IMR-90 (cell line): ENCODE measurements around the gene SPON1. TPM values are rescaled to one million over a fixed set of nuclear protein-coding genes. Genes with fewer than 3 reads are reported as not detected.

ENCODE experiments used
- ATAC-seq: fragments of 200-7000 bp; cut with Tn5 transposase; 2 replicates; pipeline ENCODE4 v1.9.1; 2020; ENCODE audit warnings: low read depth, mild to moderate bottlenecking, moderate library complexity
- BruUV-seq: library from RNA; stranded (reverse); fragments of 400-500 nt; replicated peaks from 2 replicates; lab custom pipeline; 2021; lab: Mats Ljungman, UMichigan
- CTCF ChIA-PET: fragments of 300-600 bp; formaldehyde crosslinking; extraction: SDS; loops from one replicate; lab custom pipeline; 2021; ENCODE audit warnings: antibody characterized with exemption; lab: Yijun Ruan, JAX
- POLR2A ChIA-PET: fragments of 300-600 bp; sonication (Branson Sonifier 250); formaldehyde crosslinking; loops from one replicate; lab custom pipeline; 2022; ENCODE audit warnings: antibody characterized with exemption; ENCODE audit not compliant: unreplicated experiment; lab: Charles Lee
- DNase-seq: peaks from one replicate; pipeline ENCODE4 v3.0.0; 2013
- H2AFZ ChIP-seq: replicated peaks from 2 replicates; pipeline ENCODE3; 2013; ENCODE audit warnings: low read length, mild to moderate bottlenecking; ENCODE audit not compliant: poor library complexity
- H2AK5ac ChIP-seq: 2 replicates; pipeline ENCODE4 v1.6.1; 2013; ENCODE audit warnings: low read depth, low read length, inconsistent platforms
- H2AK9ac ChIP-seq: replicated peaks from 2 replicates; pipeline ENCODE3; 2013; ENCODE audit warnings: mild to moderate bottlenecking, low read depth, low read length, moderate library complexity; ENCODE audit not compliant: poor library complexity
- H2BK120ac ChIP-seq: 2 replicates; pipeline ENCODE4 v1.6.1; 2013; ENCODE audit warnings: low read depth, low read length, inconsistent platforms
- H2BK15ac ChIP-seq: 3 replicates; pipeline ENCODE4 v1.6.1; 2013; ENCODE audit warnings: low read depth, low read length, inconsistent platforms
- H2BK20ac ChIP-seq: 2 replicates; pipeline ENCODE4 v1.6.1; 2013; ENCODE audit warnings: low read depth, mild to moderate bottlenecking, inconsistent platforms, low read length, moderate library complexity
- H2BK5ac ChIP-seq: 2 replicates; pipeline ENCODE4 v1.6.1; 2013; ENCODE audit warnings: mild to moderate bottlenecking, low read depth, low read length, inconsistent platforms; ENCODE audit not compliant: poor library complexity, severe bottlenecking
- H3K14ac ChIP-seq: replicated peaks from 2 replicates; pipeline ENCODE4 v1.6.1; 2013; ENCODE audit warnings: low read depth, low read length, inconsistent platforms
- H3K18ac ChIP-seq: 2 replicates; pipeline ENCODE4 v1.6.1; 2013; ENCODE audit warnings: low read depth, low read length, control low read depth
- H3K23ac ChIP-seq: 2 replicates; pipeline ENCODE4 v1.6.1; 2013; ENCODE audit warnings: low read depth, low read length, inconsistent platforms
- H3K27ac ChIP-seq: 2 replicates; pipeline ENCODE4 v1.5.1; 2013; ENCODE audit warnings: mild to moderate bottlenecking, control low read depth, low read length; ENCODE audit not compliant: insufficient read depth
- H3K27me3 ChIP-seq: 2 replicates; pipeline ENCODE4 v1.6.1; 2013; ENCODE audit warnings: low read length; ENCODE audit not compliant: control insufficient read depth, insufficient read depth
- H3K36me3 ChIP-seq: 2 replicates; pipeline ENCODE4 v1.6.1; 2013; ENCODE audit warnings: low read length, mixed read lengths; ENCODE audit not compliant: control insufficient read depth, insufficient read depth
- H3K4ac ChIP-seq: 2 replicates; pipeline ENCODE4 v1.6.1; 2013; ENCODE audit warnings: low read depth, low read length, inconsistent platforms
- H3K4me1 ChIP-seq: 2 replicates; pipeline ENCODE4 v1.6.1; 2013; ENCODE audit warnings: low read length, mixed read lengths; ENCODE audit not compliant: control insufficient read depth, insufficient read depth
- H3K4me2 ChIP-seq: 2 replicates; pipeline ENCODE4 v1.6.1; 2013; ENCODE audit warnings: low read depth, mild to moderate bottlenecking, control low read depth, low read length, moderate library complexity
- H3K4me3 ChIP-seq: 2 replicates; pipeline ENCODE4 v1.5.1; 2013; ENCODE audit warnings: low read depth, mild to moderate bottlenecking, control low read depth, low read length, moderate library complexity; ENCODE audit not compliant: insufficient read depth
- H3K56ac ChIP-seq: 2 replicates; pipeline ENCODE4 v1.6.1; 2013; ENCODE audit warnings: low read length, inconsistent platforms; ENCODE audit not compliant: insufficient read depth; ENCODE audit errors: extremely low read depth
- H3K79me1 ChIP-seq, 2 experiments: 2 replicates each; pipeline ENCODE4 v1.6.1; 2013; ENCODE audit warnings: low read length in 2 of 2, inconsistent platforms in 1 of 2, low read depth in 1 of 2
- H3K9ac ChIP-seq: 2 replicates; pipeline ENCODE4 v1.6.1; 2013; ENCODE audit warnings: low read depth, low read length, control low read depth
- H3K9me1 ChIP-seq: 2 replicates; pipeline ENCODE4 v1.6.1; 2013; ENCODE audit warnings: low read length, inconsistent platforms; ENCODE audit not compliant: insufficient read depth
- H3K9me3 ChIP-seq: 2 replicates; pipeline ENCODE4 v1.6.1; 2013; ENCODE audit warnings: low read length; ENCODE audit not compliant: control insufficient read depth, insufficient read depth
- H4K20me1 ChIP-seq: 2 replicates; pipeline ENCODE4 v1.6.1; 2013; ENCODE audit warnings: low read length, inconsistent platforms; ENCODE audit not compliant: insufficient read depth
- H4K5ac ChIP-seq: 2 replicates; pipeline ENCODE4 v1.6.1; 2013; ENCODE audit warnings: mild to moderate bottlenecking, low read depth, low read length, control low read depth
- H4K8ac ChIP-seq, 2 experiments: 2 replicates each; pipeline ENCODE4 v1.6.1; 2013; ENCODE audit warnings: low read depth in 2 of 2, low read length in 2 of 2, control low read depth in 1 of 2, inconsistent platforms in 1 of 2
- H4K91ac ChIP-seq: 2 replicates; pipeline ENCODE4 v1.6.1; 2013; ENCODE audit warnings: low read depth, low read length, inconsistent platforms; ENCODE audit not compliant: insufficient read depth
- CEBPB ChIP-seq: IDR thresholded peaks from 2 replicates; pipeline ENCODE4 v1.6.1; 2012; ENCODE audit warnings: low read depth, low read length, improper control_type of control experiment
- CHD1 ChIP-seq: IDR thresholded peaks from 2 replicates; pipeline ENCODE4 v1.6.1; 2012; ENCODE audit warnings: low read depth, low read length, improper control_type of control experiment
- FOS ChIP-seq: fragments of 150-350 bp; IDR thresholded peaks from 2 replicates; pipeline ENCODE4 v1.6.1; 2016; ENCODE audit warnings: low read depth, low read length
- MXI1 ChIP-seq: IDR thresholded peaks from 2 replicates; pipeline ENCODE4 v1.6.1; 2012; ENCODE audit warnings: low read depth, mild to moderate bottlenecking, low read length, moderate library complexity, borderline replicate concordance
- POLR2A ChIP-seq: IDR thresholded peaks from 2 replicates; pipeline ENCODE4 v1.6.1; 2012; ENCODE audit warnings: mild to moderate bottlenecking, low read depth, low read length
- SMC3 ChIP-seq: fragments of 150-350 bp; IDR thresholded peaks from 2 replicates; pipeline ENCODE4 v1.6.1; 2016; ENCODE audit warnings: low read depth, mild to moderate bottlenecking, antibody characterized with exemption, low read length, moderate library complexity
- WGBS, 2 experiments: methylation state at CpG; one replicate each; pipeline versions ENCODE4 v1.1.5 to v1.1.7; 2013; ENCODE audit warnings: missing lambda C conversion rate in 2 of 2; ENCODE audit not compliant: insufficient read length in 1 of 2; ENCODE audit errors: extremely low coverage in 2 of 2; 5-methylcytosine and 5-hydroxymethylcytosine counted together
- dilution Hi-C: fragments of 300-500 bp; cut with HindIII; formaldehyde crosslinking; loops from one replicate; pipeline ENCODE4 v1.14.3; 2018; ENCODE audit warnings: low sequenced_read_pairs; ENCODE audit not compliant: unreplicated experiment
- in situ Hi-C: fragments of 300-500 bp; cut with MboI; formaldehyde crosslinking; loops from 3 replicates; pipeline ENCODE4 v1.14.3; 2019; ENCODE audit warnings: low sequenced_read_pairs, inconsistent platforms, mixed read lengths
- intact Hi-C: fragments of 100-400 bp; cut with micrococcal nuclease; formaldehyde crosslinking; loops from 2 replicates; pipeline ENCODE4 v1.10.0; 2022
- polyA plus RNA-seq, 3 experiments: library from polyadenylated mRNA; depleted of rRNA; stranded (reverse); fragments of >200 nt; gene quantifications; 2 replicates each; pipeline ENCODE4 v1.2.3, GENCODE V29; 2012; ENCODE audit warnings: low replicate concordance in 1 of 3
- total RNA-seq: library from RNA; depleted of rRNA; stranded (reverse); fragments of >200 nt; gene quantifications from 2 replicates; pipeline ENCODE4 v1.2.3, GENCODE V29; 2012
- TF ChIP-seq, protein P1 (sequence below): fragments of 150-350 bp; IDR thresholded peaks from 2 replicates; pipeline ENCODE4 v1.6.1; 2016; ENCODE audit warnings: low read depth, mild to moderate bottlenecking, low read length, moderate library complexity, borderline replicate concordance
- TF ChIP-seq, protein P2 (sequence below): conservative IDR thresholded peaks from 2 replicates; pipeline ENCODE4 v1.5.1; 2012; ENCODE audit warnings: mild to moderate bottlenecking, low read depth, low read length, improper control_type of control experiment
- TF ChIP-seq, protein P3 (sequence below): fragments of 150-350 bp; IDR thresholded peaks from 2 replicates; pipeline ENCODE4 v1.6.1; 2017; ENCODE audit warnings: mild to moderate bottlenecking, antibody characterized with exemption, low read length, low read depth

The SPON1 gene
- total and polyA plus RNA-seq, 2 of the 4 experiments (the other 2 are of a cell fraction), result 0.62 to 0.72 TPM

DNA sequence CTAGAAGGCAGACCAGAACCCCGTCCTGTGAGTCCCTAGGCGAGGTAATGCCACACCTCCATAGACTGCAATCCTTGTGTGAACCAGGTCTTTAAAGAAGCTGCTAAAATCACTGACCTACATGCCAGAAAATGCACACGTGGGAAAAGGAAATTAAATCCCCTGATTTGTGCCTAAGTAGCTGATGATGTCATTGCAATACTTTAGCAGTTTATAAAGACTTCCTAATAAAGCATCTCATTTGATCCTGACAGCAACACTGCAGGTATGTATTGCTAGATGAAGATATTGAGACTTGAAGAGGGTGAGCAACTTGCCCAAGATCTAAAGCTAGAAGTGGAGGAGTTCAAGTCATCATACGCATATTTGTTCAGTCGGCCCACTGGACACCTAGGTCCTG lies 289.2 kb downstream of the SPON1 start:
- TF ChIP-seq CHD1 (no peak), CEBPB (no peak), SMC3 (no peak), POLR2A (no peak), FOS (no peak), MXI1 (no peak)
- TF ChIP-seq, protein P1, sequence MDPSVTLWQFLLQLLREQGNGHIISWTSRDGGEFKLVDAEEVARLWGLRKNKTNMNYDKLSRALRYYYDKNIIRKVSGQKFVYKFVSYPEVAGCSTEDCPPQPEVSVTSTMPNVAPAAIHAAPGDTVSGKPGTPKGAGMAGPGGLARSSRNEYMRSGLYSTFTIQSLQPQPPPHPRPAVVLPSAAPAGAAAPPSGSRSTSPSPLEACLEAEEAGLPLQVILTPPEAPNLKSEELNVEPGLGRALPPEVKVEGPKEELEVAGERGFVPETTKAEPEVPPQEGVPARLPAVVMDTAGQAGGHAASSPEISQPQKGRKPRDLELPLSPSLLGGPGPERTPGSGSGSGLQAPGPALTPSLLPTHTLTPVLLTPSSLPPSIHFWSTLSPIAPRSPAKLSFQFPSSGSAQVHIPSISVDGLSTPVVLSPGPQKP, result no peak
- TF ChIP-seq, protein P2, sequence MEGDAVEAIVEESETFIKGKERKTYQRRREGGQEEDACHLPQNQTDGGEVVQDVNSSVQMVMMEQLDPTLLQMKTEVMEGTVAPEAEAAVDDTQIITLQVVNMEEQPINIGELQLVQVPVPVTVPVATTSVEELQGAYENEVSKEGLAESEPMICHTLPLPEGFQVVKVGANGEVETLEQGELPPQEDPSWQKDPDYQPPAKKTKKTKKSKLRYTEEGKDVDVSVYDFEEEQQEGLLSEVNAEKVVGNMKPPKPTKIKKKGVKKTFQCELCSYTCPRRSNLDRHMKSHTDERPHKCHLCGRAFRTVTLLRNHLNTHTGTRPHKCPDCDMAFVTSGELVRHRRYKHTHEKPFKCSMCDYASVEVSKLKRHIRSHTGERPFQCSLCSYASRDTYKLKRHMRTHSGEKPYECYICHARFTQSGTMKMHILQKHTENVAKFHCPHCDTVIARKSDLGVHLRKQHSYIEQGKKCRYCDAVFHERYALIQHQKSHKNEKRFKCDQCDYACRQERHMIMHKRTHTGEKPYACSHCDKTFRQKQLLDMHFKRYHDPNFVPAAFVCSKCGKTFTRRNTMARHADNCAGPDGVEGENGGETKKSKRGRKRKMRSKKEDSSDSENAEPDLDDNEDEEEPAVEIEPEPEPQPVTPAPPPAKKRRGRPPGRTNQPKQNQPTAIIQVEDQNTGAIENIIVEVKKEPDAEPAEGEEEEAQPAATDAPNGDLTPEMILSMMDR, result no peak
- TF ChIP-seq, protein P3, sequence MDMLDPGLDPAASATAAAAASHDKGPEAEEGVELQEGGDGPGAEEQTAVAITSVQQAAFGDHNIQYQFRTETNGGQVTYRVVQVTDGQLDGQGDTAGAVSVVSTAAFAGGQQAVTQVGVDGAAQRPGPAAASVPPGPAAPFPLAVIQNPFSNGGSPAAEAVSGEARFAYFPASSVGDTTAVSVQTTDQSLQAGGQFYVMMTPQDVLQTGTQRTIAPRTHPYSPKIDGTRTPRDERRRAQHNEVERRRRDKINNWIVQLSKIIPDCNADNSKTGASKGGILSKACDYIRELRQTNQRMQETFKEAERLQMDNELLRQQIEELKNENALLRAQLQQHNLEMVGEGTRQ, result no peak
- H4K91ac ChIP-seq, result no peak overlapping the region
- H2AK9ac ChIP-seq, result no peak overlapping the region
- no peak overlapping the region for H3K23ac ChIP-seq
- BruUV-seq, result no TSS peak
- no peak overlapping the region for H3K56ac ChIP-seq
- 88% methylated on average over 4 of the region's 5 CpGs; no CpG with 5 or more reads in 1 of the 2 experiments for WGBS, 2 experiments
- H2BK5ac ChIP-seq, result no peak overlapping the region
- no peaks in the 10 kb centered on the region for H3K9me1 ChIP-seq
- no peak overlapping the region for H3K27ac ChIP-seq
- intact Hi-C loops, result no loop called here
- no peak overlapping the region for H3K9ac ChIP-seq
- dilution Hi-C loops, result no loop called here
- ATAC-seq (no peak), DNase-seq (no peak)
- no peak overlapping the region for H3K14ac ChIP-seq
- no peaks in the 10 kb centered on the region for H4K20me1 ChIP-seq
- no peak overlapping the region for H2BK120ac ChIP-seq
- no peak overlapping the region for H3K4me2 ChIP-seq
- no peak overlapping the region for H3K4me3 ChIP-seq
- H4K5ac ChIP-seq, result no peak overlapping the region
- no peak overlapping the region for H2AFZ ChIP-seq
- H2BK15ac ChIP-seq, result no peak overlapping the region
- H3K27me3 ChIP-seq, result peaks cover 45% of the 10 kb centered on the region
- no peak overlapping the region for H3K18ac ChIP-seq
- peaks cover 2% of the 10 kb centered on the region; the same call in 1 of the 2 replicates for H3K4me1 ChIP-seq
- ChIA-PET POLR2A (no interaction called here), CTCF (no interaction called here)
- no peaks in the 10 kb centered on the region for H3K36me3 ChIP-seq
- in situ Hi-C loops, result loop anchor here (25.0 kb wide), 1 partner anchor 636 kb away; the partner anchor contains the start of gene CYP2R1
- no peaks in the 10 kb centered on the region for H3K9me3 ChIP-seq
- H3K4ac ChIP-seq, result no peak overlapping the region
- H4K8ac ChIP-seq, result no peak overlapping the region
- H3K79me1 ChIP-seq, result no peaks in the 10 kb centered on the region
- H2AK5ac ChIP-seq, result no peak overlapping the region
- H2BK20ac ChIP-seq, result no peak overlapping the region
